ENCODE data around the gene IL11. TPM values are rescaled to one million over a fixed set of nuclear protein-coding genes. Genes with fewer than 3 reads are reported as not detected.
"Not testable (repeated sequence)": the region's sequence is repeated elsewhere in the genome, so short reads cannot be mapped to it uniquely, and the experiment has no call there.

Gene IL11
- total RNA-seq, 4 donors from 2014 or later = not detected

GRCh38 chr19:55339889-55340783 lies 30.1 kb downstream of the IL11 start:
- Histone ChIP-seq H3K27ac (peak overlapping the region; percentile 84 to 98 (median 94)), H3K36me3 (peaks cover 0 to 22% (median 0%) of the 10 kb centered on the region in 3 donors), H3K27me3 (no peaks in the 10 kb centered on the region), H3K9me3 (no peaks in the 10 kb centered on the region), H3K4me1 (peaks cover 0 to 20% (median 11%) of the 10 kb centered on the region in 4 donors), H3K4me3 (peak overlapping the region; percentile 70 to 94 (median 80))
- TF ChIP-seq CTCF (IDR thresholded peaks at IDR 0.05) (no peak), POLR2A (IDR thresholded peaks at IDR 0.05) (peak; percentile 87 to 93)
- DNase-seq = peak in 1 of 3 donors; percentile 58

- TF ChIP-seq CTCF (IDR thresholded peaks at IDR 0.05) = peak in 5 of 6 experiments; percentile 16 to 77 (median 65)
- peak in 1 of 2 donors; percentile 62 for TF ChIP-seq POLR2A (IDR thresholded peaks at IDR 0.05)
- peaks cover 0 to 22% (median 0%) of the 10 kb centered on the region in 3 donors for H3K36me3 ChIP-seq
- peak; percentile 100 for DNase-seq
- H3K9me3 ChIP-seq = no peaks in the 10 kb centered on the region
- H3K27me3 ChIP-seq = no peaks in the 10 kb centered on the region
- H3K27ac ChIP-seq = peak within 1 kb of the TSS; percentile 84 to 100 (median 97)
- peak within 1 kb of the TSS; percentile 70 to 94 (median 80) for H3K4me3 ChIP-seq
- H3K4me1 ChIP-seq = peaks cover 0 to 20% (median 12%) of the 10 kb centered on the region in 4 donors
Observed at GRCh38 chr19:55339105-55339888, 31.0 kb downstream of the IL11 start, which contains the start of gene KMT5C. Gene KMT5C, plus strand, starts transcription at chr19:55339876. Its CDS starts 2,061 bp downstream, at chr19:55341937.

- H3K27me3 ChIP-seq = no peaks in the 10 kb centered on the region
- no peaks in the 10 kb centered on the region for H3K9me3 ChIP-seq
- no peak for DNase-seq
- H3K36me3 ChIP-seq = no peaks in the 10 kb centered on the region
- no peak overlapping the region for H3K4me3 ChIP-seq
- TF ChIP-seq POLR2A (IDR thresholded peaks at IDR 0.05) (no peak), CTCF (IDR thresholded peaks at IDR 0.05) (no peak)
- H3K4me1 ChIP-seq = peaks cover 0 to 15% (median 11%) of the 10 kb centered on the region in 4 donors
- H3K27ac ChIP-seq = no peak overlapping the region
Observed at GRCh38 chr19:55336101-55336500, 34.2 kb downstream of the IL11 start.

GRCh38 chr19:55333870-55334269 lies 36.4 kb downstream of the IL11 start:
- TF ChIP-seq CTCF (IDR thresholded peaks at IDR 0.05) = no peak
- peak in 1 of 2 donors; percentile 19 for TF ChIP-seq POLR2A (IDR thresholded peaks at IDR 0.05)
- no peaks in the 10 kb centered on the region for H3K9me3 ChIP-seq
- H3K27ac ChIP-seq = peak overlapping the region in 2 of 4 donors; percentile 79 to 92

GRCh38 chr19:55329791-55330190 lies 40.5 kb downstream of the IL11 start:
- H3K27ac ChIP-seq, H3K4me3 ChIP-seq, H3K27me3 ChIP-seq, H3K9me3 ChIP-seq, DNase-seq, H3K36me3 ChIP-seq: not testable (repeated sequence)
- H3K4me1 ChIP-seq = peaks cover 0 to 11% (median 0%) of the 10 kb centered on the region in 4 donors

More at GRCh38 chr19:55333870-55334269, 36.4 kb downstream of the IL11 start:
- H3K36me3 ChIP-seq = no peaks in the 10 kb centered on the region
- peak in 2 of 3 donors; percentile 86 to 93 for DNase-seq
- H3K4me3 ChIP-seq = peak overlapping the region in 1 of 4 donors; percentile 18
- H3K27me3 ChIP-seq = no peaks in the 10 kb centered on the region
- H3K4me1 ChIP-seq = peaks cover 0 to 5% (median 2%) of the 10 kb centered on the region in 4 donors

GRCh38 chr19:55328774-55329318 lies 41.4 kb downstream of the IL11 start:
- H3K27ac ChIP-seq, H3K4me3 ChIP-seq, H3K4me1 ChIP-seq, DNase-seq, H3K27me3 ChIP-seq, H3K9me3 ChIP-seq, H3K36me3 ChIP-seq: not testable (repeated sequence)

All from Peyer's patch (tissue), 4 donors.